Myocyte (in vitro differentiated cells): ENCODE measurements around the gene SLC35F6. TPM values are rescaled to one million over a fixed set of nuclear protein-coding genes. Genes with fewer than 3 reads are reported as not detected.
"Not testable (repeated sequence)": the region's sequence is repeated elsewhere in the genome, so short reads cannot be mapped to it uniquely, and the experiment has no call there.

ENCODE experiments used
- DNase-seq: peaks from one replicate; pipeline ENCODE4 v3.0.0-alpha.2; 2012; ENCODE audit warnings: low read depth
- total RNA-seq: library from RNA; depleted of rRNA; stranded (reverse); fragments of >200 nt; gene quantifications from 2 replicates; pipeline ENCODE4 v1.2.3, GENCODE V29; 2014

Gene SLC35F6
- total RNA-seq, 1 donor from 2014 or later, result 31.3 TPM

- no peak for DNase-seq
These were observed 16.2 kb downstream of the SLC35F6 start for GRCh38 chr2:26780203-26780760.

- DNase-seq, result no peak
These were observed 19.0 kb downstream of the SLC35F6 start for GRCh38 chr2:26782876-26783704.

- no peak for DNase-seq
These were observed 20.6 kb downstream of the SLC35F6 start for GRCh38 chr2:26784570-26785234.

- peak; percentile 100 for DNase-seq
These were observed 21.5 kb downstream of the SLC35F6 start, which contains the start of gene CENPA for GRCh38 chr2:26785431-26786206. Gene CENPA (plus strand): TSS chr2:26786056. CDS start chr2:26786197, 141 bp downstream.

- no peak for DNase-seq
These were observed 22.3 kb downstream of the SLC35F6 start for GRCh38 chr2:26786207-26787028.

- peak; percentile 64 for DNase-seq
These were observed 28.6 kb downstream of the SLC35F6 start for GRCh38 chr2:26792720-26793119.

- no peak for DNase-seq
These were observed 29.4 kb downstream of the SLC35F6 start for GRCh38 chr2:26793518-26793917.

- not testable (repeated sequence) for DNase-seq
These were observed 31.1 kb downstream of the SLC35F6 start for GRCh38 chr2:26795135-26795534.

GRCh38 chr2:26801328-26801727, 37.2 kb downstream of the SLC35F6 start:
- DNase-seq, result no peak

GRCh38 chr2:26801796-26802195, 37.7 kb downstream of the SLC35F6 start:
- no peak for DNase-seq

- DNase-seq, result no peak
These were observed 41.2 kb downstream of the SLC35F6 start for GRCh38 chr2:26805241-26805676.

GRCh38 chr2:26807788-26808460, 43.8 kb downstream of the SLC35F6 start:
- peak; percentile 27 for DNase-seq

GRCh38 chr2:26809211-26809610, 45.1 kb downstream of the SLC35F6 start:
- DNase-seq, result no peak

- no peak for DNase-seq
These were observed 45.9 kb downstream of the SLC35F6 start for GRCh38 chr2:26809876-26810577.

- no peak for DNase-seq
These were observed 47.2 kb downstream of the SLC35F6 start for GRCh38 chr2:26811261-26811660.

- DNase-seq, result no peak
These were observed 48.0 kb downstream of the SLC35F6 start for GRCh38 chr2:26811791-26812694.

- DNase-seq, result no peak
These were observed 48.6 kb downstream of the SLC35F6 start for GRCh38 chr2:26812731-26813130.
